ENCODE data around the gene HNRNPLL.

HNRNPLL gene

GRCh38 chr2:38528008-38528442 is 74.7 kb downstream of the HNRNPLL start:
- no peak for DNase-seq (ENCODE audit: low read depth in 2 of 2)

- no peak for DNase-seq (ENCODE audit: low read depth in 2 of 2)
These were observed 75.3 kb downstream of the HNRNPLL start for GRCh38 chr2:38527338-38528007.

- DNase-seq (ENCODE audit: low read depth in 2 of 2): no peak
These were observed 76.5 kb downstream of the HNRNPLL start for GRCh38 chr2:38526195-38526594.

- no peak for DNase-seq (ENCODE audit: low read depth in 2 of 2)
These were observed 78.1 kb downstream of the HNRNPLL start for GRCh38 chr2:38524580-38524979.

GRCh38 chr2:38523728-38524437 is 78.8 kb downstream of the HNRNPLL start:
- DNase-seq (ENCODE audit: low read depth in 2 of 2): no peak

GRCh38 chr2:38522754-38523349 is 79.9 kb downstream of the HNRNPLL start:
- DNase-seq (ENCODE audit: low read depth in 2 of 2): no peak

GRCh38 chr2:38521835-38522234 is 80.9 kb downstream of the HNRNPLL start:
- DNase-seq (ENCODE audit: low read depth in 2 of 2): no peak

- no peak for DNase-seq (ENCODE audit: low read depth in 2 of 2)
These were observed 85.4 kb downstream of the HNRNPLL start for GRCh38 chr2:38517284-38517683.

GRCh38 chr2:38516526-38516925 is 86.2 kb downstream of the HNRNPLL start:
- no peak for DNase-seq (ENCODE audit: low read depth in 2 of 2)

- no peak for DNase-seq (ENCODE audit: low read depth in 2 of 2)
These were observed 86.6 kb downstream of the HNRNPLL start for GRCh38 chr2:38516122-38516521.

- DNase-seq (ENCODE audit: low read depth in 2 of 2): no peak
These were observed 87.3 kb downstream of the HNRNPLL start for GRCh38 chr2:38515155-38516074.

GRCh38 chr2:38514603-38515154 is 88.0 kb downstream of the HNRNPLL start:
- no peak for DNase-seq (ENCODE audit: low read depth in 2 of 2)

- DNase-seq (ENCODE audit: low read depth in 2 of 2): no peak
These were observed 90.5 kb downstream of the HNRNPLL start for GRCh38 chr2:38512211-38512610.
